Measurements from ENCODE around the gene SORCS2. TPM values are rescaled to one million over a fixed set of nuclear protein-coding genes. Genes with fewer than 3 reads are reported as not detected.

Gene SORCS2
- total RNA-seq, 4 donors from 2014 or later = 0.26 to 17.1 (median 2.9) TPM

GRCh38 chr4:7761720-7762119, 569.4 kb downstream of the SORCS2 start:
- Histone ChIP-seq H3K36me3 (no peaks in the 10 kb centered on the region), H3K9me3 (no peaks in the 10 kb centered on the region), H3K27ac (no peak overlapping the region), H3K27me3 (no peaks in the 10 kb centered on the region), H3K4me1 (peaks cover 0 to 5% of the 10 kb centered on the region in 2 donors), H3K4me3 (no peak overlapping the region)
- DNase-seq = peak; percentile 67 to 69
- TF ChIP-seq CTCF (IDR thresholded peaks at IDR 0.05) (peak; percentile 58 to 78 (median 66)), POLR2A (IDR thresholded peaks at IDR 0.05) (no peak)
- intact Hi-C loops (cut with DNase I; ENCODE audit: low total_unique reads) = no loop called here

- Histone ChIP-seq H3K36me3 (no peaks in the 10 kb centered on the region), H3K4me1 (peaks cover 0 to 5% of the 10 kb centered on the region in 2 donors), H3K27me3 (no peaks in the 10 kb centered on the region), H3K9me3 (no peaks in the 10 kb centered on the region), H3K4me3 (no peak overlapping the region), H3K27ac (no peak overlapping the region)
- no peak for DNase-seq
- no peak for TF ChIP-seq CTCF (IDR thresholded peaks at IDR 0.05)
- TF ChIP-seq POLR2A (IDR thresholded peaks at IDR 0.05) = no peak
- intact Hi-C loops (cut with DNase I; ENCODE audit: low total_unique reads) = no loop called here
Measured at GRCh38 chr4:7762376-7763030, 570.2 kb downstream of the SORCS2 start.

GRCh38 chr4:7763106-7763505, 570.8 kb downstream of the SORCS2 start:
- Histone ChIP-seq H3K9me3 (no peaks in the 10 kb centered on the region), H3K4me3 (no peak overlapping the region), H3K36me3 (no peaks in the 10 kb centered on the region), H3K27me3 (no peaks in the 10 kb centered on the region), H3K4me1 (peaks cover 0 to 2% of the 10 kb centered on the region in 2 donors), H3K27ac (no peak overlapping the region)
- no peak for TF ChIP-seq CTCF (IDR thresholded peaks at IDR 0.05)
- no peak for TF ChIP-seq POLR2A (IDR thresholded peaks at IDR 0.05)
- intact Hi-C loops (cut with DNase I; ENCODE audit: low total_unique reads) = no loop called here
- DNase-seq = no peak

- Histone ChIP-seq H3K27me3 (no peaks in the 10 kb centered on the region), H3K4me1 (no peaks in the 10 kb centered on the region), H3K9me3 (no peaks in the 10 kb centered on the region), H3K36me3 (no peaks in the 10 kb centered on the region), H3K27ac (no peak overlapping the region), H3K4me3 (no peak overlapping the region)
- intact Hi-C loops (cut with DNase I; ENCODE audit: low total_unique reads) = no loop called here
- DNase-seq = no peak
- TF ChIP-seq POLR2A (IDR thresholded peaks at IDR 0.05) (no peak), CTCF (IDR thresholded peaks at IDR 0.05) (no peak)
Measured at GRCh38 chr4:7763788-7764187, 571.5 kb downstream of the SORCS2 start.

GRCh38 chr4:7764466-7764865, 572.1 kb downstream of the SORCS2 start:
- TF ChIP-seq POLR2A (IDR thresholded peaks at IDR 0.05) = no peak
- TF ChIP-seq CTCF (IDR thresholded peaks at IDR 0.05) = no peak
- H3K9me3 ChIP-seq = no peaks in the 10 kb centered on the region
- H3K27me3 ChIP-seq = no peaks in the 10 kb centered on the region
- H3K4me3 ChIP-seq = no peak overlapping the region
- H3K4me1 ChIP-seq = no peaks in the 10 kb centered on the region
- intact Hi-C loops (cut with DNase I; ENCODE audit: low total_unique reads) = no loop called here
- H3K36me3 ChIP-seq = no peaks in the 10 kb centered on the region
- H3K27ac ChIP-seq = no peak overlapping the region
- no peak for DNase-seq

Measured in uterus (tissue), 4 donors.